Endothelial cell of umbilical vein (primary cell): ENCODE data around the gene AUTS2.

Experiments
- POLR2AphosphoS5 ChIP-seq: IDR thresholded peaks from 2 replicates; pipeline ENCODE4 v1.6.1; 2012; ENCODE audit warnings: low read depth, mild to moderate bottlenecking, control low read depth, low read length, moderate library complexity; ENCODE audit not compliant: insufficient read depth
- TF ChIP-seq, protein P1 (sequence below), 2 donors: IDR thresholded peaks; 1 replicate in 1 of 2; 2 replicates in 1 of 2; pipeline ENCODE4 v1.5.1; 2011; ENCODE audit warnings: low read length in 2 of 2, mild to moderate bottlenecking in 2 of 2, moderate library complexity in 2 of 2, control low read depth in 1 of 2, inconsistent platforms in 1 of 2, low read depth in 1 of 2; ENCODE audit not compliant: insufficient read depth in 1 of 2; ENCODE audit errors: extremely low read depth in 1 of 2

DNA sequence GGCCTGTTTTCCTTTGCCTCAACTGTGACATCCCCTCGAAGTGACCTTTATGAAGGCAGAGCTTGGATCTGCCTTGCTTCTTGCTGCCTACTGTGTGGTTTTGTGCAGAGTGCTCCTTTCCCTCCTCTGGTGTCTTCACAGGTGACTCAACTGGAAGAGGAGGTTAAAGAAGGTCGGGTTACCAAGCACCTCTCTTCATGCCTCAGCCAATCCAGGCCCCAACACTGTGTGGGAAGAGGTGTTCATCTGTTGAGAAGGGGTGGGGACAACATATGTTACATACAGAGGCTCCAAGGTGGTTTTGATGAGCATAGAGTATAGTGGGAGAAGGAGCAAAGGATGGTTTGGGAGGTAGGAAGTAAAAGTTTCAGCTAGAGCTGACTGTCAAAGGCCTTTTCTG is 155.7 kb downstream of the AUTS2 start:
- TF ChIP-seq, protein P1, sequence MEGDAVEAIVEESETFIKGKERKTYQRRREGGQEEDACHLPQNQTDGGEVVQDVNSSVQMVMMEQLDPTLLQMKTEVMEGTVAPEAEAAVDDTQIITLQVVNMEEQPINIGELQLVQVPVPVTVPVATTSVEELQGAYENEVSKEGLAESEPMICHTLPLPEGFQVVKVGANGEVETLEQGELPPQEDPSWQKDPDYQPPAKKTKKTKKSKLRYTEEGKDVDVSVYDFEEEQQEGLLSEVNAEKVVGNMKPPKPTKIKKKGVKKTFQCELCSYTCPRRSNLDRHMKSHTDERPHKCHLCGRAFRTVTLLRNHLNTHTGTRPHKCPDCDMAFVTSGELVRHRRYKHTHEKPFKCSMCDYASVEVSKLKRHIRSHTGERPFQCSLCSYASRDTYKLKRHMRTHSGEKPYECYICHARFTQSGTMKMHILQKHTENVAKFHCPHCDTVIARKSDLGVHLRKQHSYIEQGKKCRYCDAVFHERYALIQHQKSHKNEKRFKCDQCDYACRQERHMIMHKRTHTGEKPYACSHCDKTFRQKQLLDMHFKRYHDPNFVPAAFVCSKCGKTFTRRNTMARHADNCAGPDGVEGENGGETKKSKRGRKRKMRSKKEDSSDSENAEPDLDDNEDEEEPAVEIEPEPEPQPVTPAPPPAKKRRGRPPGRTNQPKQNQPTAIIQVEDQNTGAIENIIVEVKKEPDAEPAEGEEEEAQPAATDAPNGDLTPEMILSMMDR (IDR thresholded peaks at IDR 0.05; ENCODE audit: extremely low read depth in 1 of 2, insufficient read depth in 1 of 2, low read depth in 1 of 2, low read length in 2 of 2): no peak
- no peak for TF ChIP-seq POLR2AphosphoS5
